ENCODE data around the gene GCH1.
"Not testable (repeated sequence)": the region's sequence is repeated elsewhere in the genome, so short reads cannot be mapped to it uniquely, and the experiment has no call there.

Gene GCH1

DNA sequence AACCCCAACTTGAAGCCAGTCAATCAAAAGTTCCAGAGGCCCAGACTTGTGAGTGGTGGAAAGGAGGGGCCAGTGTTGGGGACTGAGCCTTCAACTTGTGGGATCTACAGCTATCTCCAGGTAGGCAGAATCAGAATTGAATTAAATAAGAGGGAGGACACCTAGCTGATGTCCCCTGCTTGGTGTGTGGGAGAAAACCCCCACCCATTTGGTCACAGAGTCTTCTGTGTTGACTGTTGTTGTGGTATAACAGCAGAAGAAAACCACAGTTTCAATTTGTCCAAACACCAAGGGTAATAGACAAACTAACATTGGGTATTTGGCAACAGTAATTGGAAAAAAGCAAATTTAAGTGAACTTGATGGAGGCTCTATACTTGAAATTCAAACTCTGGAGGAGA lies 3.4 kb upstream of the GCH1 start:
- DNase-seq, result no peak

DNA sequence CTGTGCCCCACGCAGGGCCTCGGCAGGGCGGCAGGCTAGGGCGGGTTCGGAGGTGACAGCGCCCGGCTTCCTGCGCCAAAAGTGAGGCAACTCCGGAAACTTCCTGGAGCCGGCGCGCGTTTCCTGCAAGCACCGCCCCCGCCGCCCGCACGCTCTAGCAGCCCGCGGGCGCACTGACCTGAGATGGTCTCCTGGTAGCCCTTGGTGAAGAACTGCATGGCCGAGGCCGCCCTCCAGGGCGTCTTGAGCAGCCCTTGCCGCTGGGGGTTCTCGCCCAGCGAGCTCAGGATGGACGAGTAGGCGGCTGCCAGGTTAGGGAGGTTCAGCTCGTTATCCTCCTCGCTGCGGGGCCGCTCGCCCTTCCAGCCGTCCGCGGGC lies 494 bp downstream of the GCH1 start:
- peak; percentile 8 for DNase-seq

DNA sequence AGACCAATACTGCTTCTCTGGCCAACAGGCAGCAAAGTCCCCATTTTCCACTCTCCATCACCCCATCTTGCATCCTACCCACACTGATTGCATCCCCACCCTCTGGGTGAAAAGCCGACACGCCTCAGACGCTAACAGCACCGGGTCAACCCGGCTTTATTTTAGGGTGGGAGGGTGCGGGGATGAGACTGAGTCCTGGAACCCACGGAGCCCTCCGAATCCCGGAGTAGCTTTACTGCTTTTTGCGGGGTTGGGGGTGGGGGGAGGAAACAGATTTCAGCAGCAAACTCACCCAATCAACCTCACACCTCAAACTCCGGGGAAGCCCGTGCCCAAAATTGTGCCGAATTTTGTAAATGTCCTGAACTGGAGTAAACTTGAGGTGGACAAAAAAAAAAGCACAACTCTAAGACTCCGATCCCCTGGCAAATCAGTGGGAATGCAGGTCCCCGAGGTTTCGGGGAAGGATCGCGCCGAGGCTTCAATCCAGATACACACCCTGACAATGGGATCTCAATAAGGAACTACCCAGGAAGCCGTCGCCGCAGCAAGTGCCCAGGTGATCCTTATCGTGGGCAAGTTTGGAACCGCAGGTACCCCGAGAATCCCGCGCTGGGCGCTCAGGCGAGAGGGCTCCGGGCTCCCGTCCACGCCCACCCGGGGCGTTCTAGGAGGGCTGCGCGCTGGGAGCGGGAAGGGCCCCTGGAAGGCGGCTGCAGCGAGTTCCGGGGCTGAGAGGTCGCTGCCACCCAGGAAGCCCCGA lies 1.1 kb downstream of the GCH1 start:
- no peak for DNase-seq

DNA sequence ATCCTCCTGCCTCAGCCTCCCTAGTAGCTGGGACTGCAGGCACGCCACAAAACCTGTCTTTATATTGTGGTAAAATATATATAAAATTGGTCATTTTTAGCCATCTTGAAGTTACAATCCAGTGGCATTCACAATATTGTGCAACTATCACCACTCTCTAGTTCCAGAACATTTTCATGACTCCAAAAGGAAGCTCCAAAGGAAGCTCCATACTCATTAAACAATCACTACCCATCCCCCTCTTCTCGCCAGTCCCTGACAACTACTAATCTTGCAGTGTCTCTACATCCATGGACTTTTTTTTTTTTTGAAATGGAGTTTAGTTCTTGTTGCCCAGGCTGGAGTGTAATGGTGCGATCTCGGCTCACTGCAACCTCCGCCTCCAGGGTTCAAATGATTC lies 3.1 kb downstream of the GCH1 start:
- no peak for DNase-seq

DNA sequence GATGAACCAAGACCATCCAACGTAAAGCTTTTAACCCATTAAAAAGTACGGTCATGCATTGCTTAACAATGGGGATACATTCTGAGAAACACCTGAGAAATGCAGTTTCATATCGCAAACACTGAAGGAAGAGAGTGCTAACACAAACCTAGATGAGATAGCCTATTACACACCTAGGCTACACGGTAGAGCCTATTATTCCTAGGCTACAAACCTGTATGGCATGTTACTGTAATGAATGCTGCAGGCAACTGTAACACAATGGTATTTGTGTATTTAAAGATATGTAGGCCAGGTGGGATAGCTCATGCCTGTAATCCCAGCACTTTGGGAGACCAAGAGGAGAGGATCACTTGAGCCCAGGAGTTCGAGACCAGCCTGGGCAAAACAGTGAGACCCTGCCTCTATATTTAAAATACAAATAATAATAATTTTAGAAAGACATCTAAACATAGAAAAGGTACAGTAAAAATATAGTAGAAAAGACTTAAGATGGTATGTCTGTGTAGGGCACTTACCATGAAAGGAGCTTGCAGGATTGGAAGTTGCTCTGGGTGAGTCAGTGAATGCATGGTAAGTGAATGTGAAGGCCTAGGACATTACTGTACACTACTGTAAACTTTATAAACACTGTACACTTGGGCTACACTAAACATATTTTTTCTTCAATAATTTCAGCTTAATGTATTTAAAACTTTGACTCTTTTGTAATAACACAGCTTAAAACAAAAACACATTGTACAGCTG lies 4.6 kb downstream of the GCH1 start:
- not testable (repeated sequence) for DNase-seq

DNA sequence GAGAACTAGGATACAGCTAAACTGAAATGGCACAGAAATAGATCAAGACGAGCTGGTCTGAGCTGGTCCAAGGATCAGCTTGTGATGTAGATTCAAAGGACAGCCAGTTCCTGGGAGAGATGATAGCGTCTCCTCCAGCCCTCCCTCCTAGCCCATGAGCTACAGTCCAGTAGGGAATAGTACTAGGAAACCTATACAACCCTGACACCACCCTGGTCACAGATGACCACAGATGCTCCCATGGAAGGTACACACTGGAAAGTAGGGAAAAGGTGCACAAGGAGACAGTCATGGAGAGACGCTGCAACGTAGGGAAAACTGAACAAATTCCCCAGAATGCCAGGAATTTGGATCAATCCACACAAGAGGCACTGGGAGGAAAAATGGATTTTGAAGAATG lies 6.9 kb downstream of the GCH1 start:
- no peak for DNase-seq

DNA sequence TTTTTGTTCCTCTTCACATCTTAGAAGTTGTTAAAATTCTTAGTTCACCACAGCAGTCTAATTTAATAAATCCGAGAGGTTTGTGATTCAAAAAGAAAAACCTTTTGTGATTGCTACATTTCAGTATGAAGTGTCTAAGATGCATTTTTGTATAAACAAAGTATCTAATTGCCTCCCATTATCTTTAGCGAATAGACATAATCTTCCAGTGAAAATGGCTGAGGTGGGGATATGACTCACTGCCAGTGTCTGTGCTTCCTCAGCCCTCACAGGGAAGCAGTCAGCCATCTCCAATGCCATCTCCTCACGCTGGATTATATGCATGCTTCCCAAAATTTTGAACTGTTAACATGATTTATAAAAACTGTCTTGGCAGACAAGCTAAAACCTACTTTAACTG lies 7.6 kb downstream of the GCH1 start:
- no peak for DNase-seq

DNA sequence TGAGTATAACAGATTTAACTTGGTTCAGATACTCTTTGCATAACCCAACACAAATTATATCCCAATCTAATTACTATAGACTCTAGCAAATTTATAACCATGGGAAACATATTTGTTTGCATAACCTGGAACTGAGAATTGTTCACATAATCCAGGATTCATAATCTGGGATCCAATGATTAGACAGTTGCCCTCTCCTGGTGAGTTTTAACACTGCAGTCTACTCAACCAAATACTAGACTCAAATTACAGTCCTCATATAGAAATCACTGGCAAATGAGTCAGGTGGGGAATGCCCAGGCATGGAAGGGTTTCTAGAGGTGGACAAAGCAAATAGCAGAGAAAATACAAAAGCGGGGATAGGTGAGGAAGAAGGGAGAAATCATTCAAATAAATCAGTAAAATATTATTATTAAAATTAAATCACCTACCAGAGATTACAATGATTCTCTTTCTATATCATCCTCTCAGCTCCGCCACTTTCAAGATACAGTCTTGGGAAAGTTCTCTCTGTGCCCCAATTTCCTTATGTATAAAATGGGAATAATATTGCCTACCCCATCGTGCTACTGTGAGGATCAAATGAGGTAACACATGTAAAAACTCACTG lies 9.4 kb downstream of the GCH1 start:
- peak; percentile 25 for DNase-seq

DNA sequence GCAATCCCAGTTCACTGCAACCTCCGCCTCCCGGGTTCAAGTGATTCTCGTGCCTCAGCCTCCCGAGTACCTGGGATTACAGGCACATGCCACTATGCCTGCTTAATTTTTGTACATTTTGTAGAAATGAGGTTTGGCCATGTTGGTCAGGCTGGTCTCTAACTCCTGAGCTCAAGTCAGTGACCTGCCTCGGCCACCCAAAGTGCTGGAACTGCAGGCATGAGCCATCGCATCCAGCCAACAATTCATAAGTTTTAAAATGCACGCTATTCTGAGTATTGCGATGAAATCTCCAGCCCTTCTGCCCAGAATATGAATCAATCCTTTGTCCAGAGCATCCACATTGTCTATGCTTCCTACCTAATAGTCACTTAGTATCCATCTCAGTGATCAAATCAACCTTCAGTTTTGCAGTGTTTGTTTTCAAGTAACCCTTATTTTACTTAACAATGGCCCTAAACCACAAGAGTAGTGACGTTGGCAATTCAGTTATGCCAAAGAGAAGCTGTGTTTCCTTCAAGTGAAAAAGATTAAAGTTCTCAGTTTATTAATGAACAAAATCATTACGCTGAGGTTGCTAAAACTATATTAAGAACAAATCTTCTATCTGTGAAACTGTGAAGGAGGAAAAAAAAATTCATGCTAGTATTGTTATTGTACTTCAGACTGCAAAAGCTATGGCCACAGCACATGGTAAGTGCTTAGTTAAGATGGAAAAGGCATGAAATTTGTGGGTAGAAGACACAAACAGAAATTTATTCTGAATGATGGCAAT lies 11.0 kb downstream of the GCH1 start:
- no peak for DNase-seq

DNA sequence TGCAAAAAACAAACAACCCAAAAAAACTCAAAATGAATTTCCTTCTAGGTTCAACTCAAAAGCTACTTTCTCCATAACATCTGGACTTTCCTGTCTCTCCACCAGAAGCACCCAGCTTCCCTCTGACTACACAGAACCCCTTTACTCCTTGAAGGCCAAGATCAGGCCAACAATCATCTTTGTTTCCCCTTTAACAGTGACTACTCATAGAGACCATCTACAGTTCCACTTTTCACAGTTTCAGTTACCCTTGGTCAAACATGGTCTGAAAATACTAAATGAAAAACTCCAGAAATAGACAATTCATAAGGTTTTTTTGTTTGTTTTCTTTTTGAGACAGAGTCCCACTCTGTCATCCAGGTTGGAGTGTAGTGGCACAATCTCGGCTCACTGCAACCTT lies 11.8 kb downstream of the GCH1 start:
- DNase-seq, result no peak

DNA sequence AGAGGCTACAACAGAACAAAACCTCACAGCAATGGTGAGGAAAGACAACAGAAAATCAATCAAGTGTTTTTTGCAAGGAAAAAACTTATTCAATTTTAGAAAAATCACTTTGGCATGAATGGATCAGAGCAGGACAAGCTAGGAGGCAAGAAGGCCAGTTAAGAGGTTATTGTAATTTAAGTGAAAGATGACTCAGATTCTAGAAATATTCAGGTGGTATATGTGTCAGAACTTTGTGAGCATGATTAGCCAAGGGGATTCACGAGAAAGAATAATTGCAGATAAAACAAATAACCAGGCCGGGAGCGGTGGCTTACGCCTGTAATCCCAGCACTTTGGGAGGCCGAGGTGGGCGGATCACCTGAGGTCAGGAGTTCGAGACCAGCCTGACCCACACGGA lies 12.7 kb downstream of the GCH1 start:
- no peak for DNase-seq

DNA sequence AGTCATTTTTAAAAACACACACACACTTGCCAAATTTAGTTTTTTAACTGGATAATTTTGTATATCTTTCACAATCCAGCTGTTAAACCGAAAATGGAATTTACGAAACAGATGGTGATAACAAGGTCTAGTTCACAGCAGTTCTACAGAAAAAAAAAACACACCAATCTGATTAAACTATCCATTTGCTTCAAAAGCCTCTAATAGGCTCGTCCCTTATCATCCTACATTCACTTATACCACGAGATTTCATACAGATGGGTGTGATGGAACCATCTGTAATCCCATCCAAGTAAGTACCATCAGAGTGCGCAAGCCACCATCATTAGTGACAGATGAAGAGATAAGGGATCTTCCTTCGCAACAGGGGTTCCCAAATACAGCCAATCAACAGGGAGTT lies 20.1 kb downstream of the GCH1 start:
- no peak for DNase-seq

DNA sequence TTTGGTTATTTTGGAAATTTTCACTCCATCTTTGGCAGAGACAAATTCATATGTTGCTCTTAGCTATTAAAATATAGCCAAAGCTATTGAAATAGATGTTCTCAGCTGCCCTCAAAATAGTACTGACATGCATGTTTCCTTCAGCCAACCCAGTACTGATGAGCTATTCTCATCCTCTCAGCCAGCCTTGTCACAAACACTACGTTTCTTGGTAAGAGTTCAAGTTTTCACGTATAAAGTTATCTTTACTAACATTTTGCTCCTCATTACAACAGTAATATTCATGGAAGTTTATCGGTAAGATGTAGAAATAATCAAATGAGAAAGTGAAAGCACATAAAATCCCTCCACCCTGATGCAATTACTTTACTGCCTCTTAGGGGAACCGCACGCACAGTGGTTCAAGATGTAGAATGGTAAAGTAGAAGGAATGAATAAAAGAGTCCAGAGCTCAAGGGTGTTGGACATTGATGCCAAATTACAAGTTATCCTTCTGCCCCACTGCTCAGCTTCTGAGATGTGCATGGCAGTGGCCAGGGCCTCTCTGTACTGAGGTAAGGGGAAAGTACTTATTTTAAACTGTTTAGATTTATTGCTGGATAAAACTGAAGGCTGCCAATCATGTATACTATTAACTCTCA lies 20.7 kb downstream of the GCH1 start:
- DNase-seq, result no peak

DNA sequence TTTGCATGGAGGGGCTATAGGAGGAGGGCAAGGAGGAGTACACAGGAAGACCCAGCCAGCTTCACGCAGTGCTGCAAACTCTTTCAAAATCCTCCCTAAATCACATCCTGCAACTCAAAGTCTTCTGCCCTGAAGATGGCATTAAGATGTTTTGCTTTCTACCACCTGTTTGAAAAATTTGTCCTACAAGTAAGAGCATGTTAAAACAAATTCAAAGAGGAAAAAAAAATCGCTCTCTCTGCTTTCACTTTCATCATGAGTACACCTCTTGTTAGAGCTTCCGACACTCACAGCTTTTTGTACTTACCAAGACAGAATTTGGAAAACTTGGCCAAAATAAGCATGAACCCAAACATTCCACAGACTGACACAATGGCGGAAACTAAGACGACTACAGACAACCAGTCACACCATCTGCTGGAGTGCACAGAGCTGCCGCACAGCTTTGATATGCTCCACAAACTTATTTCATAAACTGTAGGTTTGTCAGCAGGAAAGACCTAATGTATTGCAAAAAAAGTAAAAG lies 21.3 kb downstream of the GCH1 start:
- DNase-seq, result no peak

DNA sequence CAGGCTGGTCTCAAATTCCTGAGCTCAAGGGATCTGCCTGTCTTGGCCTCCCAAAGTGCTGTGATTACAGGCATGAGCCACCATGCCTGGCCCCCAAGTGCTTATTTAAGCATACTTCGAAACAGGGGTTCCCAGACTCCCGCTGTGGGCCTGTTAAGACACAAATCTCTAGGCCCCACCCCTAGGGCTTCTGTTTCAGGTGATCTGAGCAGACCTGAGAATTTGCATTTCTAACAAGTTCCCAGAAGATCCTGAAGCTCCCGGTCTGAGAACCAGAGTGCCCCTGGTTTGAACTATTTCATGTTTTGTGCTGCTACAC lies 25.0 kb downstream of the GCH1 start:
- DNase-seq, result no peak

DNA sequence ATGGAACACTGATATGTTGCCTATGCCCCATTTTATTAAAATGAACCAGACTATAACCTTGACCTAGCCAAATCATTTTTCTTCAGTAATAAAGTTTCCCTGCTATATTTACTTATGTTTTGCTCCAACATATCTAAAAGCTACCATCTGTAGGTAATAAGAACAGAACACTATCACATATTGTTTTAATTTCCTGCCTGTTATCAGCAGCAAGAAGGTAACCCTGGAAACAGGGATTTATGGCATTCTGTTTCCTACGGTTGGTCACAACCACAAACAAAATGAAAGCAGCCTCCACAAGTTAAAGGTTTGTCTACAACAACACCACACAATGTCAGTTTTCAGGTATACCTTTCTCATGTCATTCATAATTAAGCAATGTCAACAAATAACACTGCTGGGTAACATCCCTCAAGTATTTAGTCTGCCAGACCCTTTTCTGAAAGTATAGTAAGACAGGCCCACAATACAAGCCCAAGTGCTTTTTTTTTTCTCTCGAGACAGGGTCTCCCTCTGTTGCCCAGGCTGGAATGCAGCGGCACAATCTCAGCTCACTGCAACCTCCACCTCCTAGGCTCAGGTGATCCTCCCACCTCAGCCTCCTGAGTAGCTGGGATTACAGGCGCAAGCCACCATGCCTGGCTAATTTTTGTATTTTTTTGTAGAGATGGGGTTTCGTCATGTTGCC lies 25.5 kb downstream of the GCH1 start:
- DNase-seq, result no peak

DNA sequence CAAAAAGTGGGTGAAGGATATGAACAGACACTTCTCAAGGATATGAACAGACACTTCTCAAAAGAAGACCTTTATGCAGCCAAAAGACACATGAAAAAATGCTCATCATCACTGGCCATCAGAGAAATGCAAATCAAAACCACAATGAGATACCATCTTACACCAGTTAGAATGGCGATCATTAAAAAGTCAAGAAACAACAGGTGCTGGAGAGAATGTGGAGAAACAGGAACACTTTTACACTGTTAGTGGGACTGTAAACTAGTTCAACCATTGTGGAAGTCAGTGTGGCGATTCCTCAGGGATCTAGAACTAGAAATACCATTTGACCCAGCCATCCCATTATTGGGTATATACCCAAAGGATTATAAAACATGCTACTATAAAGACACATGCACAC lies 27.0 kb downstream of the GCH1 start:
- DNase-seq, result not testable (repeated sequence)

DNA sequence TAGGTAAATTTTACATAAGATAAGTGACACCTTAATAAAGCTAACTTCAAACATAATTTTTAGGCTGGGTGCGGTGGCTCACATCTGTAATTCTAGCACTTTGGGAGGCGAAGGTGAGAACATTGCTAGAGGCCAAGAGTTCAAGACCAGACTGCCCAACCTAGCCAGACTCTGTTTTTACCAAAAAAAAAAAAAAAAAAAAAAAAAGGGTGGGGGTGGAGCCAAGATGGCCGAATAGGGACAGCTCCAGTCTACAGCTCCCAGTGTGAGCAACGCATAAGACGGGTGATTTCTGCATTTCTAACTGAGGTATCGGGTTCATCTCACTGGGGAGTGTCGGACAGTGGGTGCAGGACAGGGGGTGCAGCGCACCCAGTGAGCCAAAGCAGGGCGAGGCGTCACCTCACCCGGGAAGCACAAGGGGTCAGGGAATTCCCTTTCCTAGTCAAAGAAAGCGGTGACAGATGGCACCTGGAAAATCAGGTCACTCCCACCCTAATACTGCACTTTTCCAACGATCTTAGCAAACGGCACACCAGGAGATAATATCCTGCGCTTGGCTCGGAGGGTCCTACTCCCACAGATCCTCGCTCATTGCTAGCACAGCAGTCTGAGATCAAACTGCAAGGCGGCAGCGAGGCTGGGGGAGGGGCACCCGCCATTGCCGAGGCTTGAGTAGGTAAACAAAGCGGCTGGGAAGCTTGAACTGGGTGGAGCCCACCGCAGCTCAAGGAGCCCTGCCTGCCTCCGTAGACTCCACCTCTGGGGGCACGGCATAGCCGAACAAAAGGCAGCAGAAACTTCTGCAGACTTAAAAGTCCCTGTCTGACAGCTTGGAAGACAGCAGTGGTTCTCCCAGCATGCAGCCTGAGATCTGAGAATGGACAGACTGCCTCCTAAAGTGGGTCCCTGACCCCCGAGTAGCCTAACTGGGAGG lies 32.2 kb downstream of the GCH1 start:
- DNase-seq, result not testable (repeated sequence)

DNA sequence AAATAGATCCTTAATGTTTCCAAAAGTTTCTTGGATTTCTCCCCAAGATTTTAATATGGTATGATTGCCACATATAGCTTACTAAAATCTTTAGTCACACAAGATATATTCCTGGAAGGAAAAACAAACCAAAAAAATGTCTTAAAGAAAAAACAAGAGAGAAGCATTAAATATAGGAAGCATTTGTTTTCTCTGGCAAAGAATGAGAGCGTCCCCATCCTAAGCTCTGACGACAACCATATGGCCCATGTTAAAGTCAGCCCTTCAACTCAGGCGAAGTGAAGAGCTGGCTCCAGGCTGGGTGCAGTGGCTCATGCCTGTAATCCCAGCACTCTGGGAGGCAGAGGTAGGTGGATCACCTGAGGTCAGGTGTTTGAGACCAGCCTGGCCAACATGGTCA lies 35.6 kb downstream of the GCH1 start:
- no peak for DNase-seq

DNA sequence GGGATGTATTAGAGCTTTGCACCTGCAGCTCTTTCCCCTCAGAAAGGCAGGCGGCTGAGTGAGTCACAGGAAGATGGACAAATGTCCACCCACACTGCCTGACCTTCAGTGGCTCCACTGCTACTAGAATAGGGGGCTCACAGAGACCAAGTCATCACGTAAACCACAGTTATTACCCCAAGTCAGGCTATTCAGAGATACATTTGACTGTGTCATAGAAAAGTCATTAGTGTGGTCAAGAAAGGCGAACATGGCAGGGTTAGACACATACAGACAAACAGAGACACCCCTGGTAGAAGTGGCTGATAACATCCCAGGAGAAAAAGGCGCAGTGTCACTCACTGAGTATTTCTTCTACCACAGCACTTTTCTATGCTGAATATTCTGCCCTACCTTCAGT lies 36.0 kb downstream of the GCH1 start:
- DNase-seq, result no peak

DNA sequence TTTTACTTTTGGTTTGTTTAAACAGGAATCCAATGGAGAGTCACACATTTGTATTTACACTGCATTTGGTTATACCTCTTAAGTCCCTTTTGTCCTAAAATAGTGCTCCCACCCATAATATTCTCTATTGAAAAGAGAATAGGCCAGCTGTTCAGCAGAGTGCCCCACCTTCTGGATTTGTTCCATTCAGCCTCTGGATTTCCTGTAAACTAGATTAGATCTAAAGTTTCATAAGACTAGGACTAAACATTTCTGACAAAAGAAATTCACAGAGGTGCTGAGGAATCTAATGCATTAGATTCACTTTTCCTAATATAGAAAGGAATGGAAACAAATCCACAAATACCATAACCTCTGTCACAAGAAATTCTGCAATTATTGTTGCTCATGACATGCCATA lies 38.1 kb downstream of the GCH1 start:
- DNase-seq, result no peak

All from NCI-H2227 treated with DMSO at 0.1 percent for 48 hours (cell line).